Endothelial cell of umbilical vein (primary cell): Measurements from ENCODE around the gene SMIM17.

ENCODE experiments used
- POLR2A ChIP-seq: IDR thresholded peaks from 2 replicates; pipeline ENCODE4 v1.6.1; 2012; ENCODE audit warnings: low read depth, mild to moderate bottlenecking, control low read depth, low read length
- TF ChIP-seq, protein P1 (sequence below), 2 donors: IDR thresholded peaks; 1 replicate in 1 of 2; 2 replicates in 1 of 2; pipeline ENCODE4 v1.5.1; 2011; ENCODE audit warnings: low read length in 2 of 2, mild to moderate bottlenecking in 2 of 2, moderate library complexity in 2 of 2, control low read depth in 1 of 2, inconsistent platforms in 1 of 2, low read depth in 1 of 2; ENCODE audit not compliant: insufficient read depth in 1 of 2; ENCODE audit errors: extremely low read depth in 1 of 2

DNA sequence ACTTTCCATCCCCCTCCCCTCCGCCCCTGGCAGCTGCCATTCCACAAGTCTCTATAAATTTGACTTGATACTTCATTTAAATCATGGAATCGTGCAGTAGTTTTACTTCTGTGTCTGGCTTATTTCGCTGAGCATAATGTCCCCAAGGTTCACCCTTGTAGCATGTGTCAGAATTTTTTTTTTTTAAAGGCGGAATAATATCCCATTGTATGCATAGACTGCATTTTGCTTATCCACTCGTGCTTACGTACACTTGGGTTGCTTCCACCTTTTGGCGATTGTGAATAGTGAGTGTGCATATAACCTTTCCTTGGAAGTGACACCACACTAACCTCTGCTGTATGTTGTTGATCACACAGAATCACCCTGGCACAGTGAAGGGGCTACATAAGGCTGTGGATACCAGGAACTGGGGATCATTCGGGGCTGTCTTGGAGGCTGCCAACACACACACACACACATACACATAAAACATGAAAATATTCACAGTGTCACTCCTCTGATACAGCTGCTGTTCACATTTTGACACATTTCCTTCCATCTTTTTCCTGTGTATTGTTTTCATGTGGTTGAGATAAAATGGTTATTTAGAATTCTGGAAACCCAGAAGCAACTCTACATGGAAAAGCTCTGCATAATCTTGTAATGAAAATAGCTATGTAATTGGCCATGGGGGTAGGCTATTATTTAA lies 34.5 kb upstream of the SMIM17 start:
- TF ChIP-seq, protein P1, sequence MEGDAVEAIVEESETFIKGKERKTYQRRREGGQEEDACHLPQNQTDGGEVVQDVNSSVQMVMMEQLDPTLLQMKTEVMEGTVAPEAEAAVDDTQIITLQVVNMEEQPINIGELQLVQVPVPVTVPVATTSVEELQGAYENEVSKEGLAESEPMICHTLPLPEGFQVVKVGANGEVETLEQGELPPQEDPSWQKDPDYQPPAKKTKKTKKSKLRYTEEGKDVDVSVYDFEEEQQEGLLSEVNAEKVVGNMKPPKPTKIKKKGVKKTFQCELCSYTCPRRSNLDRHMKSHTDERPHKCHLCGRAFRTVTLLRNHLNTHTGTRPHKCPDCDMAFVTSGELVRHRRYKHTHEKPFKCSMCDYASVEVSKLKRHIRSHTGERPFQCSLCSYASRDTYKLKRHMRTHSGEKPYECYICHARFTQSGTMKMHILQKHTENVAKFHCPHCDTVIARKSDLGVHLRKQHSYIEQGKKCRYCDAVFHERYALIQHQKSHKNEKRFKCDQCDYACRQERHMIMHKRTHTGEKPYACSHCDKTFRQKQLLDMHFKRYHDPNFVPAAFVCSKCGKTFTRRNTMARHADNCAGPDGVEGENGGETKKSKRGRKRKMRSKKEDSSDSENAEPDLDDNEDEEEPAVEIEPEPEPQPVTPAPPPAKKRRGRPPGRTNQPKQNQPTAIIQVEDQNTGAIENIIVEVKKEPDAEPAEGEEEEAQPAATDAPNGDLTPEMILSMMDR (IDR thresholded peaks at IDR 0.05; ENCODE audit: extremely low read depth in 1 of 2, insufficient read depth in 1 of 2, low read depth in 1 of 2, low read length in 2 of 2), result no peak
- TF ChIP-seq POLR2A, result no peak
